OCI-LY7 (cell line): ENCODE measurements around the gene HMCES. TPM values are rescaled to one million over a fixed set of nuclear protein-coding genes. Genes with fewer than 3 reads are reported as not detected.

Source experiments
- BruUV-seq: library from RNA; stranded (reverse); fragments of 400-500 nt; replicated peaks from 2 replicates; lab custom pipeline; 2021; lab: Mats Ljungman, UMichigan
- CTCF ChIA-PET: fragments of 300-600 bp; sonication (Branson Sonifier 250); formaldehyde crosslinking; loops from one replicate; lab custom pipeline; 2022; ENCODE audit warnings: antibody characterized with exemption; ENCODE audit not compliant: unreplicated experiment; lab: Charles Lee
- POLR2A ChIA-PET: fragments of 300-600 bp; sonication (Branson Sonifier 250); formaldehyde crosslinking; loops from one replicate; lab custom pipeline; 2022; ENCODE audit warnings: antibody characterized with exemption; lab: Charles Lee
- DNase-seq: peaks from one replicate; pipeline ENCODE4 v3.0.0-alpha.2; 2015; ENCODE audit warnings: low spot score
- H2AFZ ChIP-seq: fragments of 200-600 bp; sonication (generic), shearing (Covaris generic); 2 replicates; pipeline ENCODE4 v1.6.1; 2014; ENCODE audit warnings: mild to moderate bottlenecking, antibody characterized with exemption, low read length, moderate library complexity
- H3K27ac ChIP-seq: fragments of 200-600 bp; sonication (generic); 2 replicates; pipeline ENCODE4 v1.5.1; 2014; ENCODE audit warnings: mixed run types, low read depth, mild to moderate bottlenecking, moderate library complexity, low read length, inconsistent platforms; ENCODE audit not compliant: poor library complexity, severe bottlenecking
- H3K36me3 ChIP-seq: fragments of 200-600 bp; sonication (generic); 2 replicates; pipeline ENCODE4 v1.6.1; 2014; ENCODE audit warnings: mild to moderate bottlenecking, antibody characterized with exemption, low read length, moderate library complexity, mixed read lengths; ENCODE audit not compliant: insufficient read depth
- H3K4me1 ChIP-seq: fragments of 200-600 bp; sonication (generic); 2 replicates; pipeline ENCODE4 v1.5.1; 2014; ENCODE audit warnings: mild to moderate bottlenecking, low read length; ENCODE audit not compliant: insufficient read depth, poor library complexity, severe bottlenecking
- H3K4me2 ChIP-seq: fragments of 200-600 bp; sonication (generic); 2 replicates; pipeline ENCODE4 v1.6.1; 2014; ENCODE audit warnings: mild to moderate bottlenecking, low read length
- H3K4me3 ChIP-seq: fragments of 200-600 bp; sonication (generic); 2 replicates; pipeline ENCODE4 v1.5.1; 2014; ENCODE audit warnings: mild to moderate bottlenecking, low read depth, low read length; ENCODE audit not compliant: poor library complexity, severe bottlenecking
- H3K79me2 ChIP-seq: fragments of 200-600 bp; sonication (generic); 2 replicates; pipeline ENCODE4 v1.6.1; 2016; ENCODE audit warnings: low read depth, mild to moderate bottlenecking, low read length, moderate library complexity, mixed read lengths; ENCODE audit not compliant: insufficient read depth
- H3K9me2 ChIP-seq: fragments of 200-600 bp; sonication (generic); 2 replicates; pipeline ENCODE4 v1.6.1; 2016; ENCODE audit warnings: mild to moderate bottlenecking, low read length, mixed read lengths; ENCODE audit not compliant: insufficient read depth
- H3K9me3 ChIP-seq: fragments of 200-600 bp; sonication (generic); 2 replicates; pipeline ENCODE4 v1.6.1; 2014; ENCODE audit warnings: mild to moderate bottlenecking, mixed run types, low read length, mixed read lengths
- H4K20me1 ChIP-seq: fragments of 200-600 bp; sonication (generic); 2 replicates; pipeline ENCODE4 v1.6.1; 2014; ENCODE audit warnings: mild to moderate bottlenecking, antibody characterized with exemption, low read length, moderate library complexity, mixed read lengths; ENCODE audit not compliant: insufficient read depth
- CTCF ChIP-seq: fragments of 200-600 bp; sonication (generic); conservative IDR thresholded peaks from 2 replicates; pipeline ENCODE4 v1.5.1; 2014; ENCODE audit warnings: mild to moderate bottlenecking, antibody characterized with exemption, low read length, moderate library complexity, mixed read lengths
- EZH2phosphoT487 ChIP-seq: fragments of 200-600 bp; sonication (generic); IDR thresholded peaks from 2 replicates; pipeline ENCODE4 v1.6.1; 2018; ENCODE audit warnings: low read depth, borderline replicate concordance, mild to moderate bottlenecking, mixed run types, antibody characterized with exemption, low read length, moderate library complexity, mixed read lengths
- intact Hi-C: fragments of 100-400 bp; cut with micrococcal nuclease; formaldehyde crosslinking; loops from one replicate; pipeline ENCODE4 v1.10.0; 2022; ENCODE audit not compliant: unreplicated experiment
- total RNA-seq, 2 experiments: library from RNA; depleted of rRNA in 1 of 2; stranded (reverse); fragments of >200 nt in 1 of 2; shearing (Covaris generic) in 1 of 2; gene quantifications; 2 replicates each; pipeline ENCODE4 v1.2.3, GENCODE V29; 2014 to 2022

Gene HMCES
- total RNA-seq, 2 experiments from 2014 or later: 90.6 to 287 TPM

GRCh38 chr3:129248286-129248979, 30.2 kb upstream of the HMCES start:
- POLR2A ChIA-PET: interaction anchor here (0.6 to 2.6 kb wide), 7 partner anchors 24 to 371 kb away, joined by 3 to 13 read pairs (median 4); partner anchors contain the start of gene HMCES
- H2AFZ ChIP-seq: peak overlapping the region; percentile 79; the same call in 1 of the 2 replicates

GRCh38 chr3:129249284-129250065, 29.2 kb upstream of the HMCES start, which contains the start of gene COPG1:
Gene COPG1, plus strand, starts transcription at chr3:129249606. Its CDS starts 104 bp downstream, at chr3:129249710.
- DNase-seq: peak; percentile 92
- Histone ChIP-seq H3K9me2 (no peaks in the 10 kb centered on the region), H3K4me3 (peak within 1 kb of the TSS; percentile 92), H2AFZ (peak within 1 kb of the TSS; percentile 79), H3K79me2 (peaks cover 23% of the 10 kb centered on the region; the same call in 1 of the 2 replicates), H3K27ac (peak within 1 kb of the TSS; percentile 59), H4K20me1 (no peaks in the 10 kb centered on the region), H3K36me3 (peaks cover 25% of the 10 kb centered on the region), H3K4me1 (peaks cover 35% of the 10 kb centered on the region), H3K4me2 (peak within 1 kb of the TSS; percentile 92), H3K9me3 (no peaks in the 10 kb centered on the region)
- ChIA-PET CTCF (interaction anchor here (0.5 kb wide), 1 partner anchor 227 kb away, joined by 3 read pairs; no protein-coding TSS in a partner anchor), POLR2A (interaction anchor here (0.6 to 2.6 kb wide), 23 partner anchors 10 to 372 kb away, joined by 3 to 13 read pairs (median 3); partner anchors contain the start of gene HMCES)
- TSS peak; percentile 76 for BruUV-seq
- intact Hi-C loops: loop anchor here (1.0 to 5.0 kb wide), 7 partner anchors 27 to 372 kb away; partner anchors contain the start of genes ACAD9 and ISY1
- no peak for TF ChIP-seq CTCF
- no peak for TF ChIP-seq EZH2phosphoT487

More at GRCh38 chr3:129248286-129248979, 30.2 kb upstream of the HMCES start:
- intact Hi-C loops: loop anchor here (2.0 to 5.0 kb wide), 3 partner anchors 28 to 371 kb away; partner anchors contain the start of gene ACAD9
- Histone ChIP-seq H3K79me2 (peaks cover 23% of the 10 kb centered on the region; the same call in 1 of the 2 replicates), H3K4me1 (peaks cover 35% of the 10 kb centered on the region), H4K20me1 (no peaks in the 10 kb centered on the region), H3K27ac (peak overlapping the region; percentile 59), H3K36me3 (peaks cover 17% of the 10 kb centered on the region), H3K4me3 (peak overlapping the region; percentile 92), H3K9me2 (no peaks in the 10 kb centered on the region), H3K4me2 (peak overlapping the region; percentile 92), H3K9me3 (no peaks in the 10 kb centered on the region)
- DNase-seq: no peak
- no peak for TF ChIP-seq CTCF
- CTCF ChIA-PET: no interaction called here
- no TSS peak for BruUV-seq
